CD4-positive, alpha-beta T cell treated with Interleukin-6 for 4 hours (primary cell): ENCODE data around the gene GFOD1.

Experiments
- DNase-seq: peaks from one replicate; pipeline ENCODE4 v3.0.0-alpha.2; 2020; ENCODE audit warnings: mixed read lengths

The GFOD1 gene

GRCh38 chr6:13372076-13372475, 115.3 kb downstream of the GFOD1 start:
- DNase-seq: no peak

- DNase-seq: no peak
Measured at GRCh38 chr6:13371421-13372072, 115.9 kb downstream of the GFOD1 start.

- DNase-seq: no peak
Measured at GRCh38 chr6:13370623-13371022, 116.8 kb downstream of the GFOD1 start.

- no peak for DNase-seq
Measured at GRCh38 chr6:13369591-13369990, 117.8 kb downstream of the GFOD1 start.

GRCh38 chr6:13368731-13369115, 118.7 kb downstream of the GFOD1 start:
- DNase-seq: no peak

GRCh38 chr6:13368079-13368730, 119.2 kb downstream of the GFOD1 start:
- DNase-seq: no peak

- DNase-seq: no peak
Measured at GRCh38 chr6:13367396-13367795, 120.0 kb downstream of the GFOD1 start.

GRCh38 chr6:13365320-13365719, 122.1 kb downstream of the GFOD1 start:
- DNase-seq: no peak

- no peak for DNase-seq
Measured at GRCh38 chr6:13364842-13365241, 122.6 kb downstream of the GFOD1 start.

- no peak for DNase-seq
Measured at GRCh38 chr6:13362412-13362811, 125.0 kb downstream of the GFOD1 start.

GRCh38 chr6:13360671-13361540, 126.5 kb downstream of the GFOD1 start:
- no peak for DNase-seq

GRCh38 chr6:13359287-13359686, 128.1 kb downstream of the GFOD1 start:
- DNase-seq: no peak

- DNase-seq: no peak
Measured at GRCh38 chr6:13358511-13358910, 128.9 kb downstream of the GFOD1 start.

GRCh38 chr6:13357551-13358075, 129.8 kb downstream of the GFOD1 start:
- DNase-seq: no peak

GRCh38 chr6:13355999-13356785, 131.2 kb downstream of the GFOD1 start:
- DNase-seq: peak; percentile 38

- peak; percentile 10 for DNase-seq
Measured at GRCh38 chr6:13355043-13355945, 132.1 kb downstream of the GFOD1 start.

GRCh38 chr6:13354331-13355042, 132.9 kb downstream of the GFOD1 start:
- no peak for DNase-seq

- no peak for DNase-seq
Measured at GRCh38 chr6:13352165-13352564, 135.2 kb downstream of the GFOD1 start.

- no peak for DNase-seq
Measured at GRCh38 chr6:13351271-13351670, 136.1 kb downstream of the GFOD1 start.

GRCh38 chr6:13349811-13350506, 137.4 kb downstream of the GFOD1 start:
- DNase-seq: no peak
